ENCODE results near the gene TAF1B.

TAF1B gene

DNA sequence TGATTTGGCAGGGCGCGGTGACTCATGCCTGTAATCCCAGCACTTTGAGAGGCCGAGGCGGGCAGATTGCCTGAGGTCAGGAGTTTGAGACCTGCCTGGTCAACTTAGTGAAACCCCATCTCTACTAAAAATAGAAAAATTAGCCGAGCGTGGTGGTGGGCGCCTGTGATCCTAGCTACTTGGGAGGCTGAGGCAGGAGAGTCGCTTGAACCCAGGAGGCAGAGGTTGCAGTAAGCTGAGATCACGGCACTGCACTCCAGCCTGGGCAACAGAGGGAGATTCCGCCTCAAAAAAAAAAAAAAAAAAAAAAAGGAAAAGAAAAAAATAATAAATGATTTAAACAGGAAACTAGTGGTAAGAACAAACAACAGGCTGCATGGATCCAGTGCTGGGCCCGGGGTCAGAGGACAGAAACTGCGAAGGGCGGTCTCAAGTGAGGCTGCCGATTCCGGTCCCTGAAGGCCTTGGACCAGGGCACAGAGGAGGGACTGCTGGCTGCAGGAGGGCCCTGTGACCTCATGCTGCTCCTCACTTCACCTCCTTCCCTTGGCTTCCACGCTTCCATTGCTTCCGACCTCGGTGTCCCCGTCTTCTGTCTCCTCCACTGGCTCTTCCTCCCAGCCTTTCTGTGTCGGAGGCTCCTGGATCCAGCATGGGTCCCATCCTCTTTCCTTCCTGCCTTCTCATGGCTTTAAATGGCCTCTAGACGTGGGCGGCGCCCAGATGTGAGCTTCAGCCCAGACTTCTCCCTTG is 106.1 kb downstream of the TAF1B start:
- no peak overlapping the region for H3K27ac ChIP-seq (ENCODE audit: insufficient read depth, low read length, poor library complexity, severe bottlenecking)
- H3K27me3 ChIP-seq (replicated peaks; ENCODE audit: control insufficient read depth, insufficient read depth, low read length, poor library complexity, severe bottlenecking), result peaks cover 9% of the 10 kb centered on the region
- no peaks in the 10 kb centered on the region for H3K36me3 ChIP-seq (ENCODE audit: control insufficient read depth, insufficient read depth, low read length)
- H3K4me1 ChIP-seq (ENCODE audit: control insufficient read depth, insufficient read depth, low read length, poor library complexity, severe bottlenecking), result no peaks in the 10 kb centered on the region
- no peak for DNase-seq
- H3K4me3 ChIP-seq (ENCODE audit: insufficient read depth, low read depth, low read length, poor library complexity, severe bottlenecking), result no peak overlapping the region
- no peaks in the 10 kb centered on the region for H3K9me3 ChIP-seq (ENCODE audit: control insufficient read depth, low read length)

DNA sequence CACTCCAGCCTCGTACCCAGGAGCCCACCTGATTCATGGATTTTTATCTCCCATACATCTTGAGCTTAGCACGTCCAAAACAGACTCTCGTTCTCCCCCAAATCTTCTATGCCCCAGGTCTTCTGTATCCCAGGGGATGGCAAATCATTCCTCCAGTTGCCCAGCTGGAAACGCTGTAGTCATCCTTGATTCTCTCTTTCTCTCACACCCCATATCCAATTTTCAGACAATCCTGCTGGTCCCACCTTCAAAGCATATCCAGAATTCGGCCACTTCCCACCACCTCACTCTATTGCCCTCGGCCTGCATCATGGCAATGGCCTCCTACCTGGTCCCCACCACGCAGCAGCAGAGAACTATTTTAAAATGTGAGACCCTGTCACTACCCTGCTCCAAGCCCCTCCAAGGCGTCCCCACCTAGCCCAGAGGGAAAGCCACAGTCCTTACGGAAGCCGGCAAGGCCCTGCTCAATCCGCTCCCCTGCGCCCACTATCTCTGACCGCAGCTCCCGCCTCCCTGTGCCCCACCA is 106.8 kb downstream of the TAF1B start:
- Histone ChIP-seq H3K36me3 (ENCODE audit: control insufficient read depth, insufficient read depth, low read length) (no peaks in the 10 kb centered on the region), H3K9me3 (ENCODE audit: control insufficient read depth, low read length) (no peaks in the 10 kb centered on the region), H3K27me3 (replicated peaks; ENCODE audit: control insufficient read depth, insufficient read depth, low read length, poor library complexity, severe bottlenecking) (peaks cover 9% of the 10 kb centered on the region), H3K27ac (ENCODE audit: insufficient read depth, low read length, poor library complexity, severe bottlenecking) (no peak overlapping the region), H3K4me1 (ENCODE audit: control insufficient read depth, insufficient read depth, low read length, poor library complexity, severe bottlenecking) (no peaks in the 10 kb centered on the region), H3K4me3 (ENCODE audit: insufficient read depth, low read depth, low read length, poor library complexity, severe bottlenecking) (no peak overlapping the region)
- DNase-seq, result no peak

DNA sequence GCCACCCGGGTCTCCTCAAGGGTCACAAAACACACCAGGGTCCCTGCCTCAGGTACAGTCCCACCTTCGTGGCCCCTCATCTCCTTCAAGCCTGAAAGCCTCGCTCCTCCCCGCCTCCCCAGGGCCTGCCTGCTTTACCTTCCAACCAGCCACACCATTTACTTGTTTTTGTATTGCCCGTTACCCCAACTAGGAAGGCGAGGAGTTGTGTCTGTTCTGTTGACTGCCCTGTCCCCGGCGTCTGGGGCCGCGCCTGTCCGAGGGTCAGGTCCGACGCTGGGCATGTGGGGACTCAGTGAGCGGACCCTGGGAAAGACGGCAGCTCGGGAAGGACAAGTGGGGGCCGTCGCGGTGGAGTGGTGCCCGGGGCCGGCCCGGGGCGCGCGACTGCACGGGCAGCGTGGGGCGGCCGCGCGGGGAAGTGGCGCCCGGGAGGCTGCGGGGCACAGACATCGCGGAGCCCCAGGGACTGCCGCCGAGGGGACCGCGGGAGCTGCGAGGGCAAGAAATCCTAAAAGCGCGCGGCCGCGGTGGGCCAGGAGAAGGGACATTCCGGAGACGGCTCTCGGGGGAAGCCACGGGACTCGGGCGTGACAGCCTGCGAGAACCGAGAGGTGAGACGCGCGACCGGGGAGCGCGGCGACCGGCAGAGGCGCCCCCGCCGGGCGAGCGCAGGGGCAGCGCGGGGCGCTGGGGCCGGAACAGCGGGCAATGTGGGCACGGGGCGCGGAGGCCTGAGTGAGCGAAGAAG is 107.4 kb downstream of the TAF1B start:
- Histone ChIP-seq H3K9me3 (ENCODE audit: control insufficient read depth, low read length) (no peaks in the 10 kb centered on the region), H3K4me3 (ENCODE audit: insufficient read depth, low read depth, low read length, poor library complexity, severe bottlenecking) (peak overlapping the region; percentile 65), H3K36me3 (ENCODE audit: control insufficient read depth, insufficient read depth, low read length) (no peaks in the 10 kb centered on the region), H3K4me1 (ENCODE audit: control insufficient read depth, insufficient read depth, low read length, poor library complexity, severe bottlenecking) (no peaks in the 10 kb centered on the region), H3K27me3 (replicated peaks; ENCODE audit: control insufficient read depth, insufficient read depth, low read length, poor library complexity, severe bottlenecking) (peaks cover 9% of the 10 kb centered on the region), H3K27ac (ENCODE audit: insufficient read depth, low read length, poor library complexity, severe bottlenecking) (no peak overlapping the region)
- DNase-seq, result peak in 2 of 3 donors; percentile 39 to 46

DNA sequence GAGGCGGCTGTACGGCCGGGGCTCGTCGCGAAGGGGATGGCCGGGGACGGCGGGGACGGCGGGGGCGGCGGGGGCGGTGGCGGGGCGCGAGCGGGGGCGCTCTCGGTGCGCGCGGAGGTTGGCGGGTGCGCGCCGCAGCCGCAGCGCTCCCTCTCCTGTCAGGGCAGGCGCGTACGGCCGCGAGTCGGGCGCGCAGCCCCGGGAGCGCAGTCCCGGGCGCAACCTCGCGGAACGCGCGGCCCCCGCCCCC is 107.9 kb downstream of the TAF1B start:
- Histone ChIP-seq H3K4me1 (ENCODE audit: control insufficient read depth, insufficient read depth, low read length, poor library complexity, severe bottlenecking) (no peaks in the 10 kb centered on the region), H3K27ac (ENCODE audit: insufficient read depth, low read length, poor library complexity, severe bottlenecking) (no peak overlapping the region), H3K9me3 (ENCODE audit: control insufficient read depth, low read length) (no peaks in the 10 kb centered on the region), H3K27me3 (replicated peaks; ENCODE audit: control insufficient read depth, insufficient read depth, low read length, poor library complexity, severe bottlenecking) (peaks cover 9% of the 10 kb centered on the region), H3K4me3 (ENCODE audit: insufficient read depth, low read depth, low read length, poor library complexity, severe bottlenecking) (peak overlapping the region; percentile 65), H3K36me3 (ENCODE audit: control insufficient read depth, insufficient read depth, low read length) (no peaks in the 10 kb centered on the region)
- no peak for DNase-seq

DNA sequence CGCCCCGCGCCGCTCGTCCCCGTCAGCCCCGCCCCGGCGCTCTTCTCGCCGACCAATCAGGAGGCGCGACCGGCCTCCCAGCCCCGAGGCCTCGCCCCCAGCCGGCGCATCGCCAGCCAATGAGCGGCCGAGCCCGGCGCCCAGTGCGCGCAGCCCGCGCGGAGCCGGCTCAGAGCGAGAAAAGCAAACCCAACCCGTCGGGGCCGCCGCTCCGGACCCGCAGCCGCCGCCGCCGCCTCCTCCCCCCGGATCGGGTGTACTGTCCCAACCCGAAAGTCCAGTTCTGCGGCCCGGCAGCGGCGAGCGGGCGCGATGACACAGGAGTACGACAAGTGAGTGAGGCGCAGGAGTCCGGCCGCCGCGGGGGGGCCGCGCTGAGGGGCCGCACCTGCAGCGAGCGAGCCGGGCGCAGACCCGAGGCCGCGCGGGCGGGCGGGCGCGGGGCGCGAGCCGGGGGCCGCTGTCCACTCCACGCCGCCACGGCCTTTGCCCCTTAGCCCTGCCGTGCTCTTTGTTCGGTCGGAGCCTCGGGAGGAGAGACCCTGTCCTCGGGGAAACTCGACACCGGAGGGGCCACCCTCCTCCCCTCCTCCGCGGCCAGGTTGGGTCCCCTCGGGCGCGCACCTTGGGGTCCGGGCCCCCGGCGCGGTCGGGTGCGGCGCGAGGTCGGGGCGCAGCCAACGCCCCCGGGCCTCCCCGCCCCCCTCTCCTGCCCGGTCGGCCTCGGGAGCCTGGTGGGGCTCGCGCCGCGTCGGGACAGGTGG is 108.4 kb downstream of the TAF1B start, which contains the start of gene GRHL1:
TSS of gene GRHL1 (plus strand) at position 172 of the 764 bp plus-strand sequence. CDS start at position 313, 141 bp downstream.
- H3K36me3 ChIP-seq (ENCODE audit: control insufficient read depth, insufficient read depth, low read length), result no peaks in the 10 kb centered on the region
- H3K27me3 ChIP-seq (replicated peaks; ENCODE audit: control insufficient read depth, insufficient read depth, low read length, poor library complexity, severe bottlenecking), result peaks cover 9% of the 10 kb centered on the region
- H3K27ac ChIP-seq (ENCODE audit: insufficient read depth, low read length, poor library complexity, severe bottlenecking), result no peak within 1 kb of the TSS
- no peaks in the 10 kb centered on the region for H3K9me3 ChIP-seq (ENCODE audit: control insufficient read depth, low read length)
- H3K4me1 ChIP-seq (ENCODE audit: control insufficient read depth, insufficient read depth, low read length, poor library complexity, severe bottlenecking), result no peaks in the 10 kb centered on the region
- DNase-seq, result peak; percentile 82 to 87 (median 83)
- peak within 1 kb of the TSS; percentile 65 for H3K4me3 ChIP-seq (ENCODE audit: insufficient read depth, low read depth, low read length, poor library complexity, severe bottlenecking)

DNA sequence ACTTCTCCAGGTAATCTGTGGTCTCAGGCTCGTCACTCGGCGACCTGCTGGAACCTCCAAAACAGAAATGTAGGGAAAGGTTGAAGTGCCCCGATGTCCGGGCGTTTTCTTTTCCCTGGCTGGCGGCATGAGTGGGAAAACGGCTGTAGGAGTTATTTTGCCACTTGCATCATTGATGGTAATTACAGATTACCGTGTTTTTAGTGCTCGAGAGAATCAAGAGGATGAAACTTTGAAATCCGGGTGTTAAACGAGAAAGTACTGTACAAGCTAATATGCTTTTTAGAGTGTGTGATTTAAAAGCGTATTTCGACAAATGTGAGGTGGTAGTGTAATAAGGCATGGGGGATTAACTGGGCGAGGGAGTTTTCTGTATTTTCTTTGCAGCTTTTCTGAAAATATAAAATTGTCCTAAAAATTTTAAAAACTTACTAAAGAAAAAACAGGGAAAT is 109.0 kb downstream of the TAF1B start:
- peaks cover 9% of the 10 kb centered on the region for H3K27me3 ChIP-seq (replicated peaks; ENCODE audit: control insufficient read depth, insufficient read depth, low read length, poor library complexity, severe bottlenecking)
- H3K27ac ChIP-seq (ENCODE audit: insufficient read depth, low read length, poor library complexity, severe bottlenecking), result no peak overlapping the region
- H3K4me3 ChIP-seq (ENCODE audit: insufficient read depth, low read depth, low read length, poor library complexity, severe bottlenecking), result peak overlapping the region; percentile 64

DNA sequence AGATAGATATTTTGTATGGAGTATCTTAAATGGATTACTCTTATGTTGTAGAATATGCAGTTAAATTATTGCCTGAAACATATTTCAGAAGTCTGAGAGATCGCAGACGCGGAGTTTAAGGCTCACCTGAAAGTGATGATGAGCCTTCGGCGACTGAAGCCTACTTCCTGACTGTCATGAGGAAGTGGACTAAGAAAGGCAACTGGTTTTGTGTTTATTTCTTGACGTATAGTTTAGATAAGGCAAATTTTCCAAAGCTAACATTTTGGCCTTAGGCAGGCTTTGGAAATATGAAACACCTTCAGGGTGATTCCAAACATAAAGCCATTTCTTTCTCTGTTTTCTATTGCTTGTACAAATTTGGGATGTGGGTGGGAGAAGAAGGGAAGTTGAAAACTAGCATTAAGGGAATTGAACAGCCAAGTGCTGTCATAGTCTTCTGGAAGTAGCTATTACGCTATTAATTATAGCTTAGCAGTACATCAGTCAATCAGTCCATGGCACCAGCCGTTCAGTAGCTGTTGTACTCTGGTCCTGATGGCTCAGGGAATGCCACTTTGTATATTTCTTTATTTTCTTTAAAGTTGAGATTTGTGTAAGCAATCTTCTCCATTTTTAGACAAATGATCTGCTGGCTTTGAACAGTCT is 109.7 kb downstream of the TAF1B start:
- no peaks in the 10 kb centered on the region for H3K36me3 ChIP-seq (ENCODE audit: control insufficient read depth, insufficient read depth, low read length)
- no peaks in the 10 kb centered on the region for H3K4me1 ChIP-seq (ENCODE audit: control insufficient read depth, insufficient read depth, low read length, poor library complexity, severe bottlenecking)
- no peak overlapping the region for H3K27ac ChIP-seq (ENCODE audit: insufficient read depth, low read length, poor library complexity, severe bottlenecking)
- no peak for DNase-seq
- H3K9me3 ChIP-seq (ENCODE audit: control insufficient read depth, low read length), result no peaks in the 10 kb centered on the region
- H3K27me3 ChIP-seq (replicated peaks; ENCODE audit: control insufficient read depth, insufficient read depth, low read length, poor library complexity, severe bottlenecking), result peaks cover 9% of the 10 kb centered on the region
- no peak overlapping the region for H3K4me3 ChIP-seq (ENCODE audit: insufficient read depth, low read depth, low read length, poor library complexity, severe bottlenecking)

More for the DNA sequence above, 109.0 kb downstream of the TAF1B start:
- Histone ChIP-seq H3K9me3 (ENCODE audit: control insufficient read depth, low read length) (no peaks in the 10 kb centered on the region), H3K36me3 (ENCODE audit: control insufficient read depth, insufficient read depth, low read length) (no peaks in the 10 kb centered on the region), H3K4me1 (ENCODE audit: control insufficient read depth, insufficient read depth, low read length, poor library complexity, severe bottlenecking) (no peaks in the 10 kb centered on the region)
- no peak for DNase-seq

DNA sequence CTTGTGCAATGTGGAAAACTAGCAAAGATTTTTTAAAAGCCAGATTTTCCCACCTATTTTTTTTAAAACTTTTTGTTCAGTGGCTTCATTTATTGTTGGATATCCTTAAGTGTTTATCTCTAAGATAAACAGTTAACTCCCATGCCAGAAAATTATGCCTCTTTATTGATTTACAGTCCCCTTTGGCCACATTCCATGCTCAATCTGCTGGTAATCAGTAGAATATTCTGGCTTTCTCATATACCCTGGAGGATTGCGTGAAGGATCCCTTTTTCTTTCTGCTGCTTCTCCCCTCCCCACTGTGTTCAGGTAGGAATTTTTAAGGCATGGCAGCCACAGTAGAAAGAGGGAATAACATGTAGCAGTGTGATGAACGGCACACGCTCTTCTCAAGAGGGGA is 110.9 kb downstream of the TAF1B start:
- H3K27me3 ChIP-seq (replicated peaks; ENCODE audit: control insufficient read depth, insufficient read depth, low read length, poor library complexity, severe bottlenecking), result peaks cover 9% of the 10 kb centered on the region
- no peaks in the 10 kb centered on the region for H3K4me1 ChIP-seq (ENCODE audit: control insufficient read depth, insufficient read depth, low read length, poor library complexity, severe bottlenecking)
- H3K36me3 ChIP-seq (ENCODE audit: control insufficient read depth, insufficient read depth, low read length), result no peaks in the 10 kb centered on the region
- H3K9me3 ChIP-seq (ENCODE audit: control insufficient read depth, low read length), result no peaks in the 10 kb centered on the region
- no peak overlapping the region for H3K27ac ChIP-seq (ENCODE audit: insufficient read depth, low read length, poor library complexity, severe bottlenecking)
- DNase-seq, result no peak
- no peak overlapping the region for H3K4me3 ChIP-seq (ENCODE audit: insufficient read depth, low read depth, low read length, poor library complexity, severe bottlenecking)

DNA sequence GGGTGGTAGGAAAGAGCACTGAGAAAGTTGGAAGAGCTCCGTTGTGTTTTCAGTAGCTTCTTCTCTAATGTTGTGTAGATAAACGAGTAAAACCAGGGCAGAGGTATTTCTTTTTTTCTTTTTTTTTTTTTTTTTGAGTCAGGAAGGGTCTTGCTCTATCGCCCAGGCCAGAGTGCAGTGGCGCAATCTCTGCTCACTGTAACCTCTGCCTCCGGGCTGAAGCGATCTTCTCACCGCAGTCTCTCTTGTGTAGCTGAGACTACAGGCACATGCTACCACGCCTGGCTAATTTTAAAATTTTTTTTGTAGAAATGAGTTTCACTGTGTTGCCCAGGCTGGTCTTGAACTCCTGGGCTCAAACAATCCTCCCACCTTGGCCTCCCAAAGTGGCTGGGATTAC is 114.8 kb downstream of the TAF1B start:
- no peaks in the 10 kb centered on the region for H3K4me1 ChIP-seq (ENCODE audit: control insufficient read depth, insufficient read depth, low read length, poor library complexity, severe bottlenecking)
- H3K9me3 ChIP-seq (ENCODE audit: control insufficient read depth, low read length), result no peaks in the 10 kb centered on the region
- DNase-seq, result no peak
- no peaks in the 10 kb centered on the region for H3K36me3 ChIP-seq (ENCODE audit: control insufficient read depth, insufficient read depth, low read length)
- H3K27ac ChIP-seq (ENCODE audit: insufficient read depth, low read length, poor library complexity, severe bottlenecking), result no peak overlapping the region
- peaks cover 5% of the 10 kb centered on the region for H3K27me3 ChIP-seq (replicated peaks; ENCODE audit: control insufficient read depth, insufficient read depth, low read length, poor library complexity, severe bottlenecking)
- no peak overlapping the region for H3K4me3 ChIP-seq (ENCODE audit: insufficient read depth, low read depth, low read length, poor library complexity, severe bottlenecking)
